ENCODE data around the gene BABAM2. TPM values are rescaled to one million over a fixed set of nuclear protein-coding genes. Genes with fewer than 3 reads are reported as not detected.

BABAM2 gene
- total RNA-seq, 1 donor from 2014 or later, result 43.5 TPM

- Mint-ChIP-seq H3K36me3 (peaks cover 4% of the 10 kb centered on the region), H3K4me3 (no peak overlapping the region), H3K4me1 (peaks cover 33% of the 10 kb centered on the region), H3K9me3 (no peaks in the 10 kb centered on the region), H3K27me3 (ENCODE audit: low read depth) (no peaks in the 10 kb centered on the region), H3K27ac (peak overlapping the region; percentile 77)
- no peak for DNase-seq (ENCODE audit: low spot score in 2 of 2, unreplicated experiment in 2 of 2)
- no peak for TF ChIP-seq CTCF (IDR thresholded peaks at IDR 0.05; ENCODE audit: unreplicated experiment)
Measured at GRCh38 chr2:28135799-28136198, 245.3 kb downstream of the BABAM2 start.

GRCh38 chr2:28136556-28136955 lies 246.0 kb downstream of the BABAM2 start:
- Mint-ChIP-seq H3K4me1 (peaks cover 33% of the 10 kb centered on the region), H3K9me3 (no peaks in the 10 kb centered on the region), H3K36me3 (peaks cover 4% of the 10 kb centered on the region), H3K27me3 (ENCODE audit: low read depth) (no peaks in the 10 kb centered on the region), H3K27ac (peak overlapping the region; percentile 77), H3K4me3 (no peak overlapping the region)
- no peak for TF ChIP-seq CTCF (IDR thresholded peaks at IDR 0.05; ENCODE audit: unreplicated experiment)
- no peak for DNase-seq (ENCODE audit: low spot score in 2 of 2, unreplicated experiment in 2 of 2)

GRCh38 chr2:28137221-28137620 lies 246.7 kb downstream of the BABAM2 start:
- no peak for TF ChIP-seq CTCF (IDR thresholded peaks at IDR 0.05; ENCODE audit: unreplicated experiment)
- H3K9me3 Mint-ChIP-seq, result no peaks in the 10 kb centered on the region
- no peak overlapping the region for H3K4me3 Mint-ChIP-seq
- peaks cover 4% of the 10 kb centered on the region for H3K36me3 Mint-ChIP-seq
- no peaks in the 10 kb centered on the region for H3K27me3 Mint-ChIP-seq (ENCODE audit: low read depth)
- peaks cover 37% of the 10 kb centered on the region for H3K4me1 Mint-ChIP-seq
- peak overlapping the region; percentile 72 for H3K27ac Mint-ChIP-seq
- DNase-seq (ENCODE audit: low spot score in 2 of 2, unreplicated experiment in 2 of 2), result no peak

- Mint-ChIP-seq H3K27me3 (ENCODE audit: low read depth) (no peaks in the 10 kb centered on the region), H3K4me1 (peaks cover 19% of the 10 kb centered on the region), H3K27ac (no peak overlapping the region), H3K36me3 (peaks cover 12% of the 10 kb centered on the region), H3K9me3 (peaks cover 11% of the 10 kb centered on the region), H3K4me3 (no peak overlapping the region)
- DNase-seq (ENCODE audit: low spot score in 2 of 2, unreplicated experiment in 2 of 2), result no peak
- no peak for TF ChIP-seq CTCF (IDR thresholded peaks at IDR 0.05; ENCODE audit: unreplicated experiment)
Measured at GRCh38 chr2:28142386-28142785, 251.9 kb downstream of the BABAM2 start.

- H3K36me3 Mint-ChIP-seq, result peaks cover 11% of the 10 kb centered on the region
- H3K4me1 Mint-ChIP-seq, result peaks cover 7% of the 10 kb centered on the region
- DNase-seq (ENCODE audit: low spot score in 2 of 2, unreplicated experiment in 2 of 2), result no peak
- no peaks in the 10 kb centered on the region for H3K27me3 Mint-ChIP-seq (ENCODE audit: low read depth)
- no peak for TF ChIP-seq CTCF (IDR thresholded peaks at IDR 0.05; ENCODE audit: unreplicated experiment)
- no peak overlapping the region for H3K27ac Mint-ChIP-seq
- peaks cover 11% of the 10 kb centered on the region for H3K9me3 Mint-ChIP-seq
- H3K4me3 Mint-ChIP-seq, result no peak overlapping the region
Measured at GRCh38 chr2:28148000-28148399, 257.5 kb downstream of the BABAM2 start.

- no peak for TF ChIP-seq CTCF (IDR thresholded peaks at IDR 0.05; ENCODE audit: unreplicated experiment)
- Mint-ChIP-seq H3K27ac (no peak overlapping the region), H3K9me3 (peaks cover 11% of the 10 kb centered on the region), H3K4me3 (no peak overlapping the region), H3K27me3 (ENCODE audit: low read depth) (no peaks in the 10 kb centered on the region), H3K36me3 (peaks cover 11% of the 10 kb centered on the region), H3K4me1 (peaks cover 7% of the 10 kb centered on the region)
- no peak for DNase-seq (ENCODE audit: low spot score in 2 of 2, unreplicated experiment in 2 of 2)
Measured at GRCh38 chr2:28148566-28148965, 258.0 kb downstream of the BABAM2 start.

All from mesothelial cell of epicardium (in vitro differentiated cells).